ENCODE data around the gene MRPL24. TPM values are rescaled to one million over a fixed set of nuclear protein-coding genes. Genes with fewer than 3 reads are reported as not detected.
A peak's percentile ranks its signal among the peaks of the same experiment; 100 is the strongest.

Gene MRPL24
- total RNA-seq, 1 experiment from 2014 or later, result 27.3 TPM

- Histone ChIP-seq H3K4me2 (ENCODE audit: insufficient read depth, insufficient read length, low read length) (peak overlapping the region; percentile 79), H3K4me1 (ENCODE audit: insufficient read depth, low read length) (peaks cover 17% of the 10 kb centered on the region; the same call in 1 of the 2 replicates), H2BK20ac (ENCODE audit: low read depth, low read length, poor library complexity, severe bottlenecking) (no peak overlapping the region), H2BK5ac (ENCODE audit: insufficient read length, low read length) (no peak overlapping the region), H2BK12ac (ENCODE audit: insufficient read length, low read depth, low read length) (no peak overlapping the region), H3K23ac (ENCODE audit: insufficient read length, low read depth, low read length) (no peak overlapping the region), H3K23me2 (ENCODE audit: insufficient read length, low read depth, low read length, poor library complexity, severe bottlenecking) (peaks cover 10% of the 10 kb centered on the region), H2BK15ac (ENCODE audit: low read depth, low read length) (no peak overlapping the region), H3K14ac (ENCODE audit: insufficient read depth, low read length) (no peak overlapping the region), H3K18ac (ENCODE audit: insufficient read length, low read depth, low read length) (no peak overlapping the region), H4K91ac (ENCODE audit: insufficient read length, low read depth, low read length) (no peak overlapping the region), H3K27me3 (ENCODE audit: insufficient read depth, low read length) (no peaks in the 10 kb centered on the region), H2AFZ (ENCODE audit: low read length) (no peak overlapping the region), H4K8ac (replicated peaks; ENCODE audit: insufficient read length, low read depth, low read length) (no peak overlapping the region), H3K4ac (ENCODE audit: low read depth, low read length) (no peak overlapping the region), H3K9me3 (ENCODE audit: control insufficient read depth, low read depth, low read length) (no peaks in the 10 kb centered on the region), H4K20me1 (ENCODE audit: control insufficient read depth, insufficient read depth, insufficient read length) (no peaks in the 10 kb centered on the region), H2BK120ac (ENCODE audit: low read depth, low read length, poor library complexity, severe bottlenecking) (no peak overlapping the region), H2AK5ac (ENCODE audit: insufficient read length, low read length) (no peak overlapping the region), H3K79me2 (ENCODE audit: insufficient read depth, low read length) (no peaks in the 10 kb centered on the region), H3K79me1 (ENCODE audit: insufficient read depth, low read depth, low read length, poor library complexity, severe bottlenecking) (no peaks in the 10 kb centered on the region), H3T11ph (ENCODE audit: low read length) (no peak overlapping the region), H4K5ac (ENCODE audit: insufficient read length, low read depth, low read length) (no peak overlapping the region), H3K9ac (ENCODE audit: extremely low read depth, insufficient read length, low read length) (no peak overlapping the region), H3K56ac (ENCODE audit: insufficient read length, low read depth, low read length) (no peak overlapping the region), H3K27ac (ENCODE audit: insufficient read length, low read depth, low read length) (no peak overlapping the region)
- no peak for DNase-seq
- no CpG with 5 or more reads among the region's 10 CpGs for WGBS (ENCODE audit: extremely low coverage, insufficient read length, low lambda C conversion rate)
- Mint-ChIP-seq H3K9me3 (peaks cover 0 to 5% of the 10 kb centered on the region in 2 experiments; a peak in 1 of 5 replicates), H3K36me3 (ENCODE audit: insufficient read depth in 1 of 3, low read depth in 3 of 3) (no peaks in the 10 kb centered on the region), H3K27ac (peak overlapping the region in 2 of 3 experiments; percentile 2 to 46; a peak in 3 of 7 replicates), H3K4me3 (peak overlapping the region; percentile 43 to 76), H3K4me1 (peaks cover 57 to 58% of the 10 kb centered on the region in 2 experiments), H3K27me3 (ENCODE audit: low read depth) (peaks cover 14% of the 10 kb centered on the region)
- TF ChIP-seq CTCF (conservative IDR thresholded peaks at IDR 0.05), result no peak
Observed at GRCh38 chr1:156689953-156690674, 50.8 kb downstream of the MRPL24 start.
